ENCODE data around the gene C10orf90.

Gene C10orf90

DNA sequence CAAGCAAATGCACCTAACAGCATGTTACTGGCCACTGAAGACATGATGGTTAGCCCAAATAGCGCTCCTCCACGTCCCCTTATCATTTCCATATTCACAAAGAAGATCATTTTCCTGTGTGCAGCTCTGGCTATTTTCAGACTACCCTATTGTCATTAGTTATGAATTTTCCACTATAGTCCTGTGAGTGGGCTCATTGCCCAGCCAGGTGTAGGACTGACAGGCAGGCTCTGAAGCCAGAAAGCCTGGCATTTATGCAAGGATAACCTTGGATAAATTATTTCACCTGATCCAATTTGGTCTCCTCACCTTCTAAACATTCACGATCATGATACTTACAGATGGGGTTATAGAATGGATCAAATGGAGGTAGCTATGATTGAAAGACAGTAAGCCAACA, 104.6 kb downstream of the C10orf90 start:
- ChIA-PET CTCF (interaction anchor here (1.3 kb wide), 1 partner anchor 10 kb away, joined by 3 read pairs; no protein-coding TSS in a partner anchor), POLR2A (no interaction called here)
- TF ChIP-seq CTBP1 (IDR thresholded peaks at IDR 0.05; ENCODE audit: borderline replicate concordance) (no peak), TARDBP (IDR thresholded peaks at IDR 0.05) (no peak), NFRKB (IDR thresholded peaks at IDR 0.05) (no peak)

GRCh38 chr10:126565441-126565840, 105.1 kb downstream of the C10orf90 start:
- DNase-seq (ENCODE audit: extremely low spot score): no peak
- POLR2A ChIA-PET: no interaction called here
- TF ChIP-seq ARNT (IDR thresholded peaks at IDR 0.05): no peak
- TF ChIP-seq LEF1 (IDR thresholded peaks at IDR 0.05; ENCODE audit: borderline replicate concordance): no peak
- no peak for TF ChIP-seq SUZ12 (IDR thresholded peaks at IDR 0.05)
- no peak for TF ChIP-seq CTBP1 (IDR thresholded peaks at IDR 0.05; ENCODE audit: borderline replicate concordance)
- TF ChIP-seq SP1 (IDR thresholded peaks at IDR 0.05): no peak
- no peak for TF ChIP-seq FOXK2 (IDR thresholded peaks at IDR 0.05)
- CTCF ChIA-PET: interaction anchor here (1.3 kb wide), 1 partner anchor 9 kb away, joined by 3 read pairs; no protein-coding TSS in a partner anchor

More for the DNA sequence above, 104.6 kb downstream of the C10orf90 start:
- DNase-seq (ENCODE audit: extremely low spot score): no peak

DNA sequence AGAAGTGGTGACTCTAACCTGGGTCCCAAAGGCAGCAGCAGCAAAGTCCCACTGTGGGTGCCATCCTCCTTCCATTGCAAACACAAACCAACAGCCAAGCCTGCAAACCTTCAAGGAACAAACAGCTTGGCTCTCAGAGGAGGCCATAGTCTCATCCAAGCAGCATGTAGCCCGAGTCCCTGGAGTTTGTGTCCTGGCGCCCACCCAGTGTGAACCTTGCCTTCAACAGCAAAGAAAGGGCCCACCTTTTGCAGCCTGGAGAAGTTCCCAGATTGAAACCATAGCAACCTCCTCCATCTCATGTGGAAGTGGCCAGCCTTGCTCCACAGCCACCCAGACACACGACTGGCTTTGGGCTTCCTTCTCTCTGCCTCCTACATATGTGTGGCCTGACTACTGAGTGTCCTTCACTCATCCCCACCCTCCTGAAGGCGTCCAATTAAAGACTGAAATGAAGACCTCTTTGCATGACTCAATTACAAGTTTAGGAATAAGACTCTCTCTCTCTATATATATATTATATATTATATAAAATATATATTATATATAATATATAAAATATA, 106.1 kb downstream of the C10orf90 start:
- TF ChIP-seq TARDBP (IDR thresholded peaks at IDR 0.05) (no peak), FOXA1 (IDR thresholded peaks at IDR 0.05) (no peak), ARNT (IDR thresholded peaks at IDR 0.05) (no peak), FOXM1 (IDR thresholded peaks at IDR 0.05; ENCODE audit: borderline replicate concordance) (no peak), PKNOX1 (IDR thresholded peaks at IDR 0.05) (no peak), SP1 (IDR thresholded peaks at IDR 0.05) (no peak), NFRKB (IDR thresholded peaks at IDR 0.05) (no peak), ZNF384 (IDR thresholded peaks at IDR 0.05) (no peak), CTBP1 (IDR thresholded peaks at IDR 0.05; ENCODE audit: borderline replicate concordance) (no peak), FOXK2 (IDR thresholded peaks at IDR 0.05) (no peak), SUZ12 (IDR thresholded peaks at IDR 0.05) (no peak), HDGF (IDR thresholded peaks at IDR 0.05; ENCODE audit: borderline replicate concordance) (no peak), L3MBTL2 (conservative IDR thresholded peaks at IDR 0.05) (no peak), BHLHE40 (IDR thresholded peaks at IDR 0.05; ENCODE audit: borderline replicate concordance) (no peak), ELF4 (IDR thresholded peaks at IDR 0.05) (no peak), LEF1 (IDR thresholded peaks at IDR 0.05; ENCODE audit: borderline replicate concordance) (no peak)
- CTCF ChIA-PET: no interaction called here

GRCh38 chr10:126563361-126563760, 107.1 kb downstream of the C10orf90 start:
- TF ChIP-seq FOXA1 (IDR thresholded peaks at IDR 0.05): no peak
- TF ChIP-seq L3MBTL2 (conservative IDR thresholded peaks at IDR 0.05): no peak
- TF ChIP-seq ARNT (IDR thresholded peaks at IDR 0.05): no peak
- TF ChIP-seq PKNOX1 (IDR thresholded peaks at IDR 0.05): no peak
- no peak for TF ChIP-seq ELF4 (IDR thresholded peaks at IDR 0.05)
- TF ChIP-seq HDGF (IDR thresholded peaks at IDR 0.05; ENCODE audit: borderline replicate concordance): no peak
- no peak for TF ChIP-seq ZNF384 (IDR thresholded peaks at IDR 0.05)
- no peak for TF ChIP-seq TARDBP (IDR thresholded peaks at IDR 0.05)
- no peak for TF ChIP-seq BHLHE40 (IDR thresholded peaks at IDR 0.05; ENCODE audit: borderline replicate concordance)
- no peak for TF ChIP-seq SP1 (IDR thresholded peaks at IDR 0.05)
- no peak for TF ChIP-seq FOXK2 (IDR thresholded peaks at IDR 0.05)
- ChIA-PET POLR2A (no interaction called here), CTCF (no interaction called here)
- no peak for DNase-seq (ENCODE audit: extremely low spot score)

More for the DNA sequence above, 106.1 kb downstream of the C10orf90 start:
- POLR2A ChIA-PET: no interaction called here
- no peak for DNase-seq (ENCODE audit: extremely low spot score)

- TF ChIP-seq FOXM1 (IDR thresholded peaks at IDR 0.05; ENCODE audit: borderline replicate concordance) (no peak), ARNT (IDR thresholded peaks at IDR 0.05) (no peak), LEF1 (IDR thresholded peaks at IDR 0.05; ENCODE audit: borderline replicate concordance) (no peak), FOXK2 (IDR thresholded peaks at IDR 0.05) (no peak), L3MBTL2 (conservative IDR thresholded peaks at IDR 0.05) (no peak), NFRKB (IDR thresholded peaks at IDR 0.05) (no peak), PKNOX1 (IDR thresholded peaks at IDR 0.05) (no peak), CTBP1 (IDR thresholded peaks at IDR 0.05; ENCODE audit: borderline replicate concordance) (no peak), SUZ12 (IDR thresholded peaks at IDR 0.05) (no peak), BHLHE40 (IDR thresholded peaks at IDR 0.05; ENCODE audit: borderline replicate concordance) (no peak), SP1 (IDR thresholded peaks at IDR 0.05) (no peak), HDGF (IDR thresholded peaks at IDR 0.05; ENCODE audit: borderline replicate concordance) (no peak), ELF4 (IDR thresholded peaks at IDR 0.05) (no peak), TARDBP (IDR thresholded peaks at IDR 0.05) (no peak), FOXA1 (IDR thresholded peaks at IDR 0.05) (no peak)
- ChIA-PET CTCF (no interaction called here), POLR2A (no interaction called here)
- DNase-seq (ENCODE audit: extremely low spot score): no peak
Measured at GRCh38 chr10:126561921-126562680, 108.4 kb downstream of the C10orf90 start.

DNA sequence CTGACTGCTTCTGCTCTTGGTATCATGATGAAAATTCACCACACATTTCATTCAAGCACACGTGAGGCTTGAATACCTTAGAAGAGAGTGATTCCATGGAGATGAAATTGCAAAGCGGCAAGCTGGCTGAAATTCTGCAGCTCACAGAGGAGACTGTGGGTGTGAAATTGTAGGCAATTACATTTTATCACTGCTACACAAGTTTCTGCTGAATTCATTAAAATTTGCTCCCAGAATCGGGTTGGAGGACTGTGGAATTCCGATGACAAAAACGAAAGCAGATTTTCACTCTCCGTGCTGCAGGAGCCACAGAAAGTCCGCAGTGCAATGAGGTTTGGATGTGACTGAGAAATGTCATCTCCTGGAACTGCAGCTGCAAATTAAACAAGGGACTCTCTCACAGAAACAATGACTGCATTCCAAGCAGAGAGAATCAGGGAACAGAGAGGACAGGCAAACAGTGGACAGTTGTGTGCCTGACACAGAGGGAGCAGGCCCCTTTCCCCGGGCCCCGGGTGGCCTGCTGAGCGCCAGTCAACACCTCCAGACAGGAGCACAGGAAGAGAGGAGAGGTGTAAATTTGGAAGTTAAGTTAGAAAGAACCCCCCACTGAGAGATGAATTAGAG, 109.1 kb downstream of the C10orf90 start:
- ChIA-PET CTCF (interaction anchor here (0.6 kb wide), 1 partner anchor 534 kb away, joined by 9 read pairs; no protein-coding TSS in a partner anchor), POLR2A (no interaction called here)
- TF ChIP-seq BHLHE40 (IDR thresholded peaks at IDR 0.05; ENCODE audit: borderline replicate concordance): no peak
- no peak for TF ChIP-seq FOXM1 (IDR thresholded peaks at IDR 0.05; ENCODE audit: borderline replicate concordance)
- TF ChIP-seq FOXA1 (IDR thresholded peaks at IDR 0.05): no peak
- no peak for TF ChIP-seq LEF1 (IDR thresholded peaks at IDR 0.05; ENCODE audit: borderline replicate concordance)
- no peak for TF ChIP-seq SUZ12 (IDR thresholded peaks at IDR 0.05)
- TF ChIP-seq SP1 (IDR thresholded peaks at IDR 0.05): no peak
- TF ChIP-seq HDGF (IDR thresholded peaks at IDR 0.05; ENCODE audit: borderline replicate concordance): no peak
- no peak for TF ChIP-seq ARNT (IDR thresholded peaks at IDR 0.05)
- TF ChIP-seq TARDBP (IDR thresholded peaks at IDR 0.05): no peak
- TF ChIP-seq FOXK2 (IDR thresholded peaks at IDR 0.05): no peak
- no peak for TF ChIP-seq NFRKB (IDR thresholded peaks at IDR 0.05)
- no peak for TF ChIP-seq L3MBTL2 (conservative IDR thresholded peaks at IDR 0.05)
- no peak for TF ChIP-seq ELF4 (IDR thresholded peaks at IDR 0.05)
- TF ChIP-seq CTBP1 (IDR thresholded peaks at IDR 0.05; ENCODE audit: borderline replicate concordance): no peak
- no peak for TF ChIP-seq ZNF384 (IDR thresholded peaks at IDR 0.05)
- DNase-seq (ENCODE audit: extremely low spot score): no peak

Data from HEK293T (cell line).